DMS79 (cell line): ENCODE data around the gene RNF4.

Source experiments
- DNase-seq: peaks from one replicate; lab custom pipeline; 2025; lab: John Stamatoyannopoulos, UW

The RNF4 gene

GRCh38 chr4:2437475-2438215 lies 31.3 kb upstream of the RNF4 start:
- no peak for DNase-seq

DNA sequence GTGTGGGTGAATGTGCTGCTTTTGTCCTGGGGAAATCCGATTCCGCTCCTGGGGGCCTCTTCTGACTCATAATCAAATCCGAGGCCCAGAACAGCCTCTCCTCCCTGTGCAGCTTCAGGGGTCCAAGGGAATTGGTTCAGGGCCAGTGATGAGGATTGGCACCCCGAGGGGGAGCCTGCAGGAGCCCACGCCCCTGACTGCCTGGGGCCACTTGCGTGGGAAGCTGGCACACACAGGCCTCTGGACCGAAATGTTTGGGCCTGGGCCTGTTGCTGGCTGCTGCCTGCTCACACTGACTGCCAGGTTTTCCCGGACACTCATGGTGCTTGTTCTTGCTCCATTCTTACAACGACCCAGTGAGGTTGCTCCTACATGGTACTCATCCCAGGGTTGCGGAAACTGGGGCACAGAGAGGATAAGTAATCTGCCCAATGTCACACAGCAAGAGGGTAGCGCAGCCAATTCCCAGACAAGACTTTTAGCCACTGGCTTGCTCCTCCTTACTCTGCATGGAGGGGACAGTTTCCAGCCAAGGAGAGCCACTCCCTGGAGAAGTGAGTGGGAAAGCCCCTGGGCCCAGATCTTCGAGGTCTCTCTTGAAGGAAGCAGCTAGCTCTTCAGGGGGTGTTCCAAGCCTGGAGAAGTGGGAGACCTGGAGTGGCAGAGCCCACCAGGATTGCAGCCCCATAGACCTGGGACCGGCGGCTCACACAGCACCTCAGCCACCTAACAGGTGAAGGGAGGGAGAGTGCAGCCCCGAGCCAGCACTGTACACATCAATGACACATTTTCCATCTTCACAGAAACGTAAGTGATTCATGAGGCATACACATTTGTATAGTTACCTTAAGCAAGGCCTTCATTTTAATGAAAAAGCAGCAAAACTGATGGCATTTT lies 29.8 kb upstream of the RNF4 start:
- DNase-seq = no peak

DNA sequence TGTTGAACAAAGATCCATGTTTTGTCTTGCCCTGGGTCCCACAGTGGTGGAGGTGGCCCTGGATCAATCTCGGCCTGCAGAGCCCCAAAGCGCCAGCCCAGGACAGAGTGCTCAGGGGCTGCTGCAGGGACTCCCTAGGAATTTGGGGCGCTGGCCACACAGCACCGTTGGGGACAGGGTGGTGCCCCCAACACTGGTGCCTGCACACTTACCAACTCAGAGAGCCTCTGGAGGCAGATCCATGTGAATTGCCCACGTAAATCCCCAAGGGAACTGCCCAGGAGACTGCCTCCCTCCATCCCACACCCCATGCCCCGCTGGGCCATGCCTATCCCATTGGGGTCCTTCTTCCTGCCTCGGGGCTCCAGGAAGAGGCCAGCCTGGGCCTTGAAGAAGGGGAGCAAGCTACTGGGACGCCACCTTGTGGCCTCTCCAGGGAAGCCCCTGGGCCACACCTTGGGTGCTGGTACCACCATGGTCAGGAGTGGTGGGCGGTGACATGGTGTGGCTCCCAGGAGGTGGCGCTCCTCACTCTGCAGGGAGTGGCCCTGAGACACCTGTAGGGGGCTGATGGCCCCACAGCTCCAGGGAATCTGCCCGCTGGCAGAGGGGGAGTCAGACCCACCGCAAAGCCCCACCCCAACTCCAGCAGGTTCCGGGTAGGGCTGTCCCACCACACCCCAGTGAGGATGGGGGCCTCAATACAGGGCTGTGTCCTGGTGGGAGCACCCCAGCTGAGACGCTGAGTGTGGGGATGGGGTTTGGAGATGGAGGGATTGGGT lies 27.3 kb upstream of the RNF4 start:
- DNase-seq = no peak

- no peak for DNase-seq
These were observed 26.5 kb upstream of the RNF4 start for GRCh38 chr4:2442175-2442993.

DNA sequence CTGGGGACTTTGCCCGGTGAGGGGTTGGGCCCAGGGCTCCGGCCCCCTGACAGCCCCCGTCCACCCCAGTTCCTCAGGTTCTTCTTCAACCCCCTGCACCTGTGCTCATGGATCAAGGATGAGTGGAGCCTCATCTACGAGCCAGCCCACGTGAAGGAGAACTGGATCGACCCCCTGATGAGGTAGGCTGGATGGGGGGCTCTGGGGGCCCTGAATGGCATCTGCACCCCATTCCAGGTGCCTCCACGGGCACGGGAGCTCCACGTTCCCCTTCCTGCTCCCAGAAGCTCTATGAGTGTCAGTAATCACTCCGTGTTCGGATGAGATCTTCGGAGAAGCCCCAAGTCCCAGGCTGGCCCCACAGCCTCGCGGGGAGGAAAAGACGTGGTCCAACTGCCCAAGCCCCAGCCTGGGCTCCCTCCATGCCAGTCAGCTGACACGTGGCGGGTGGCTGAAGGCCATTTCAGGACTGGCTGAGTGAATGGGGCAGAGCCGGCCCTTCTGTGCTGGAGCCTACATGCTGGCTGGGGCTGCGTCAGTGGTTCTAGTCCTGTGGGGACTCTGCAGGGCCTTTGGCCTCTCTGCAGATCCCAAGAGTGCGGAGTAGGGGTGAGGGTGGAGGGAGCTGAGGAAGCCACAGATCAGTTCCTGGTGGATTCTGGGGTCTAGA lies 25.7 kb upstream of the RNF4 start:
- no peak for DNase-seq

DNA sequence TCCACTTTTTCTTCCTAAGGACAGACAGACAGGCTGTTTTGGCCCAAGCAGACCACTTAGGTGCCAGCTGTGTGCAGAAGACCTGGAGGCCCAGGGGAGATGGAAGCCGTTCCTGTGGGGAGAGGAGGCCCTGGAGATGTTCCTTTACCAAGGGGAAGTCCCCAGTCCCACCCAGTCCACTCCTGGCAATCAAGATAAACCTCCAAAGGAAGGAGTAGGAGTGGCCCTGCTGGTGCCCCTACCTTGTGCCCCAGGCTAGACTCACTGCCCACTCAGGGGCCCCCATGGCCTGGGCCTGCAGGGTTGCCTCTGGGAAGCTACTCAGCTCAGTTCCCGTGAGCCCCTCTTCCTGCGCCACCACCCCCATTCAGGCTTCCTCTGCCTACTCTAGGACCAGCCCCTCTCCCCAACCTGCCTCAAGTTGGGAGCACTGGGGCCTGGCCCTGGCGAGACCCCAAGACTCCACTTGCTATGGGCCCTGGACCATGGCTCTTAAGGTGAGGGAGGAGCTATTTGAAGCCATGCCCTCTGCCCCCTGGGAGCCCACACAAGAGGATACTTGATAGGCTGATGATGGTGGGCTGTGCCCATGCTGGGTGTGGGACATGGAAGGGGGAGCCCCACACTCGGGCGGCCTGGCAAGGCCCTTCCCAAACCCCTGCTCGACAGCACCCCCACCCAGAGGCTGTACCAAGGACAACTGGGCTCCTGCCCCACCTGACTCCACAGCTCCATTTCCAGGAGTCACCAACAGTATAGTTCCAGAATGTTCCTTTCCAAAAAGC lies 24.8 kb upstream of the RNF4 start:
- no peak for DNase-seq

GRCh38 chr4:2445130-2445529 lies 23.8 kb upstream of the RNF4 start:
- no peak for DNase-seq

- DNase-seq = no peak
These were observed 23.3 kb upstream of the RNF4 start for GRCh38 chr4:2445571-2445970.

DNA sequence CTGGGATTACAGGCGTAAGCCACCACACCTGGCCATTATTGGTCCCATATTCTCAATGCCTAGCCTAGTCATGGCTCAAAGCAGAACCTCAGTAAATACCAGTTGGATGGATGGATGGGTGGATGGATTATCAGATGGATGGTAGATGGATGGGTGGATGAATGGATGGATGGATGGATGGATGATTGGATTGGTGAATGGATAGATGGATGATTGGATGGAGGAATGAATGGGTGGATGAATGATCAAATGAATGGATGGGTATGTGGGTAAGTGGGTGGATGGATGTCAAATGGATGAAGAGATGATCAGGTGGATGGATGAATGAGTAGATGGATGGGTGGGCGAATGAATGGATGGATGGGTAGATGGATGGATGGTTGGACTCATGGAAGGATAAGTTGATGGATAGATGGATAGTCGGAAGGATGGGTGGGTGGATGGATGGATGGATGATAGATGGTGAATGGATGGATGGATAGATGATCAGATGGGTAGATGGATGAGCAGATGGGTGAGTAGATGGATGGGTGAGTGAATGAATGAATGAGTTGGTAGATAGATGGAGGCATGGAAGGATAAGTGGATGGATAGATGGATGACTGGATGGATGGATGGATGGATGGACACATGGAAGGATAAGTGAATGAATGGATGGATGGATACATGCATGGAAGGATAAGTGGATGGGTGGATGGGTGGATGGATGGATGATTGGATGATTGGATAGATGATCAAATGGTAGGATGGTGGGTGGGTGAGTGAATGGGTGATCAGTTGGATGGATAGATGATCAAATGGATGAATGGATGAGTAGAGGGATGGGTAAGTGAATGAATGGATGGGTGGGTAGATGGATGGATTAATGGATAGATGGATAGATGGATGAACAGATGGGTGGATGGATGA lies 22.0 kb upstream of the RNF4 start:
- DNase-seq = no peak

DNA sequence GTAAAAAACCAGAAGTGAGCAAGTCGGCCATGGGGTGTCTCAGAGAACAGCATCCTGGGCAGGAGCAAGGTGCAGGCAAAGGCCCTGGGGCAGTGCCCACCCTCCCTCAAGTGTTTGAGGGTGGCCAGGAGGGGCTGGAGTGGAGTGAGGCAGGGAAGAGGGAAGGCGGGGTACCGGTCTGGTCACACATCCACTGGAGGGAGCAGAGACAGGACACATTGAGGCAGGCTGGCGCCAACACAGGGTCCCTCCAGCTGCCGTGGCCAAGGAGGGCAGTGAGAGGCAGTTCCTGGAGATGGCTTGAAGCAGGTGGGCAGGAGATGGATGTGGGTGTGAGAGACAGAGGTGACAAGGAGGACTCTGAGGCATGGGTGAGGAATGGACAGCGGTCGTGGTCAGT lies 20.3 kb upstream of the RNF4 start:
- no peak for DNase-seq

DNA sequence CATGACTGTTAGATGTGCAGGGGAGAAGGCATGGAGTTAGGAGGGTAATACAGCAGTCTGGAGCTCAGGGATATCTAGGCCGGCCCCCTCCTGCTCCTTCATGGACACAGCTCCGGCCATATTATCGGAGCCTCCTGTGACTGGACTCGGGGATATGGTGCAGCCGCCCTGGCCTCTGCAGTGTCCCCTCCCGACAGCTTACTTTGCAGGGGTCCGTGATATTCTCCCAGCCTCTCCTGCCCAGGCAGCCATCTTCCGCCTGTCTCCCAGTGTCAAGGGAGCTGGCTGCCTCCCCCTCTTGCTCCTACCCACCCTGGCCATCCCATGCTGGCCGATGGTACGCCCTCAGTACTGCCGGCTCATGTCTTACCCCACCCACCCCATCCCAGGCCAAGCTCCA lies 19.9 kb upstream of the RNF4 start:
- no peak for DNase-seq

GRCh38 chr4:2449511-2450392 lies 19.2 kb upstream of the RNF4 start:
- no peak for DNase-seq

DNA sequence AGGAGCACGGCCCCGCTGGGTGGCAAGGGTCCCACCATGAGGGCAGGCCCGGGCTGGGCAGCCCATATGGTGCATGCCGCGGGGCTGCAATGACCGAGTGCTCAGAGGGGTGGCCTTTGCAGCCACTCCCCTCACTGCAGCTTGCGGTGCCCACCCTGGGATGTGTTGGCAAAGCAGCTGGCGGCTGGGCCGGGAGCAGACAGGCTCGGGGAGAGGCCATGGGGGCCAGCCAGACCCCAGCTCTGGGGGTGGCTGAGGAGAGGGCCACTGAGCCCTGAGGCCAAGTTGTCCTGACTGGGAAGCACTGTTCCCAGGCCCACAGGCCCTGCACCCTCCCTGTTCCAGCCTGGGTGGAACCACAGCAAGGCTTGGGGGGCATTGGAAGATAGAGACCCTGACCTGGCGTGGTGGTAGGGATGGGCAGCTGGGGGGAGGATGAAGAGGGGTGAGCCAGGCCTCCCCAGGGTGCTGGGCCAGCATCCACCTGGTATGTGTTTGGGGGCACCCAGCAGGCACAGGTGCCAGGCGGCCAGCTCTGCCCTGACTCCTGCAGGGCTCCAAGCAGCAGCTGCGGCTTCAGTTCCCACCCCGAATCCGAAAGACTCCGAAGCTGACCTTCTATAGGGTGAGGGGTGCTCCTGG lies 18.4 kb upstream of the RNF4 start:
- DNase-seq = no peak

DNA sequence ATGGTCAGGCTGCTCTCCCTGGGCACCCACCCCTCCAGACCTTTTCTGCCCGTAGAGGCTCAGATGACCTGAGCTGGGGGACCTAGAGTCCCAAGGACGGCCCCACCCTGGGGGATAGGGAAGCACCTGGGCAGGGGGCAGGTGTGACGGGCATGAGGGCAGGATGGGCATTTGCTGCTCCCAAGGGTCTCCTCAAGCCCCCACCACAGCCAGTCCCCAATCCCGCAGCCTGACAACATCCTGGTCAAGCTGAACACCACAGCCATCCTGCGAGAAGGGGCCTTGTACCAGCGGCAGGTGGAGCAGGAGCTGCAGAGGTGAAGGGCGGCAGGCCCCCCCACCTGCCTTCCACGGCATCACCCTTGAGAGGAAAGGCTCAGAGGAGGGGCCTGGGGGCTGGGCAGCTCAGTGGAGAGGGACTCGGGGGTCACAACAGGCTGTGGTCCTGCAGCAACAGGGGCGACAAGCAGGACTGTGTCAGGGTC lies 17.8 kb upstream of the RNF4 start:
- DNase-seq = no peak

DNA sequence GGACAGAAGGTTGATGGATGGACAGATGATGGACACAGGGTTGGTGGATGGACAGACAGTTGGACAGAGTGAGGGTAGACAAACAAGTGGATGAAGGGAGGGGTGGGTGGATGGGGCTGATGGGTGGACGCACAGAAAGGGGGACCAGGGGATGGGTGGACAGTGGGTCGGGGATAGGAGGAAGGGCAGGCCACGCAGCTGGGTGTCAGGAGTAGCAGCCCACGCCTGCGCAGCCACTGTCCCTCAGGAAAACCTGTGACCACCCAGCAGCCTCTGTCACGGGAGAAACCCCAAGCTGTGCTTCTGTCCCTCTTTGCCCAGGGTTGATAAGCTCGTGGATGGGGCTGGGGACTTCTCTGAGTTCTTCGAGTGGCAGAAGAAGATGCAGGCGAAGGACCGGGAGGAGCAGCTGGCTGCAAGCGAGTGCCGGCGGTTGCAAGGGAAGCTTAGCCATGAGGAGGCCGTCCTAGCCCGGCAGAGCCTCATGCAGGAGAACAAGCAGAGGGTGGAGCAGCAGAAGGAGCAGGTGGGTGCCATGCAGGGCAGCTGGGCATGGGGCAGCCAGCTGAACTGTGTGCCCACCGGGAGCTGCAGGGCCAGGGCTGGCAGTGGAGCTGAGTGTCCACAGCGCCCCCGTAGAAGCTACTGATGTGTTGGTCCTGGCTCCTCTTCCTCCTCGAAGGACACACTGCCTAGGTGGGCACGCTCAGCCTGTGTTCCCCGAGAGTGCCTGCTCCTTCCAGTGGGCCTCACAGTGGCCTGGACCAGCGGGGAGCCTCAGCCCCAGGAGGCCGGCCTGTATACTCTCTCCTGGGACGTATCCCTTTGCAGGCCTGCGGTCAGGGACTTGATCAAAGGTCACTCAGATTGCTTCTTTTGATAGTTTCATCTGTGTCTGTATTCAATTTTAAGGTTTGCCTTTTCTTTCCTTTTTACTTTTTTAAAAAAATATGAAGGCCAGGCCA lies 16.8 kb upstream of the RNF4 start:
- DNase-seq = no peak
